Measurements from ENCODE around the gene ZMYND19. TPM values are rescaled to one million over a fixed set of nuclear protein-coding genes. Genes with fewer than 3 reads are reported as not detected.
"Not testable (repeated sequence)": the region's sequence is repeated elsewhere in the genome, so short reads cannot be mapped to it uniquely, and the experiment has no call there.

Gene ZMYND19
- total RNA-seq, 5 donors from 2014 or later (not counting 1 experiment from before 2014, with no cell fraction given): 18.7 to 42.0 (median 33.3) TPM

GRCh38 chr9:137570566-137570965 is 19.7 kb downstream of the ZMYND19 start:
- Histone ChIP-seq H3K36me3 (ENCODE audit: control insufficient read depth in 2 of 2, extremely low read depth in 1 of 2, insufficient read depth in 1 of 2, low read length in 1 of 2) (peaks cover 10 to 35% of the 10 kb centered on the region in 2 donors), H3K27me3 (replicated peaks in 1 of 2; ENCODE audit: control insufficient read depth in 2 of 2, extremely low read depth in 1 of 2, insufficient read depth in 2 of 2, low read length in 1 of 2) (no peaks in the 10 kb centered on the region), H3K4me1 (ENCODE audit: control insufficient read depth in 1 of 2, extremely low read depth in 1 of 2, insufficient read depth in 2 of 2, low read length in 2 of 2) (no peaks in the 10 kb centered on the region), H3K27ac (ENCODE audit: low read length) (no peak overlapping the region), H3K9me3 (no peaks in the 10 kb centered on the region), H3K4me3 (ENCODE audit: control insufficient read depth in 1 of 2, extremely low read depth in 1 of 2, low read length in 1 of 2) (no peak overlapping the region)
- H3K36me3 Mint-ChIP-seq: peaks cover 25% of the 10 kb centered on the region
- CTCF ChIA-PET: no interaction called here
- peak overlapping the region in 1 of 2 donors; percentile 58 for H3K27ac Mint-ChIP-seq
- DNase-seq (no peak), ATAC-seq (replicated peaks in 1 of 4) (no peak)
- H3K27me3 Mint-ChIP-seq: no peaks in the 10 kb centered on the region
- peaks cover 15 to 23% (median 16%) of the 10 kb centered on the region in 3 donors for H3K4me1 Mint-ChIP-seq
- POLR2A ChIA-PET: no interaction called here
- H3K4me3 Mint-ChIP-seq: no peak overlapping the region
- 96% methylated on average over 2 of the region's 3 CpGs for WGBS (ENCODE audit: insufficient coverage)
- H3K9me3 Mint-ChIP-seq: no peaks in the 10 kb centered on the region

DNA sequence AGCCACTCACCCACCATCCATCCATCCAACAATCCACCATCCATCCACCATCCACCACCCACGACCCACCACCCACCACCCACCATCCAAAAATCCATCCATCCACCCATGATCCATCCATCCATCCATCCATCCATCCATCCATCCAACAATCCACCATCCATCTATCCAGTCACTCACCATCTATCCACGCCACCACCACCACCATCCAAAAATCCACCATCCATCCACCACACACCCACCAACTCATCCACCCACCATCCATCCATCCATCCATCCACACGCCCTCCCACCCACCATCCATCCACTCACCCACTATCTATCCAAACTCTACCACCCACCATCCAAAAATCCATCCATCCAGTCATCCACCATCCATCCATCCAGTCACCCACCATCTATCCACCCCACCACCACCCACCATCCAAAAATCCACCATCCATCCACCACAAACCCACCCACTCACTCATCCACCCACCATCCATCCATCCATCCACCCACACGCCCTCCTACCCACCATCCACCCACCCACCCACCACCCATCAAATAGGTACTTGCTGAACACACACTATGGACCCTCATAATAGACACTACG is 20.6 kb downstream of the ZMYND19 start:
- no peak overlapping the region for H3K27ac ChIP-seq (ENCODE audit: low read length)
- 95% methylated on average over 4 of the region's 5 CpGs for WGBS (ENCODE audit: insufficient coverage)
- no peaks in the 10 kb centered on the region for H3K9me3 ChIP-seq
- CTCF ChIA-PET: no interaction called here
- no peaks in the 10 kb centered on the region for H3K4me1 ChIP-seq (ENCODE audit: control insufficient read depth in 1 of 2, extremely low read depth in 1 of 2, insufficient read depth in 2 of 2, low read length in 2 of 2)
- H3K27me3 Mint-ChIP-seq: no peaks in the 10 kb centered on the region
- H3K4me3 ChIP-seq (ENCODE audit: control insufficient read depth in 1 of 2, extremely low read depth in 1 of 2, low read length in 1 of 2): no peak overlapping the region
- peaks cover 7 to 15% (median 7%) of the 10 kb centered on the region in 3 donors for H3K4me1 Mint-ChIP-seq
- POLR2A ChIA-PET: no interaction called here
- peaks cover 17% of the 10 kb centered on the region for H3K36me3 Mint-ChIP-seq
- no peaks in the 10 kb centered on the region for H3K27me3 ChIP-seq (replicated peaks in 1 of 2; ENCODE audit: control insufficient read depth in 2 of 2, extremely low read depth in 1 of 2, insufficient read depth in 2 of 2, low read length in 1 of 2)
- no peak overlapping the region for H3K27ac Mint-ChIP-seq
- no peaks in the 10 kb centered on the region for H3K9me3 Mint-ChIP-seq
- H3K36me3 ChIP-seq (ENCODE audit: control insufficient read depth in 2 of 2, extremely low read depth in 1 of 2, insufficient read depth in 1 of 2, low read length in 1 of 2): peaks cover 10 to 35% of the 10 kb centered on the region in 2 donors
- no peak for ATAC-seq (replicated peaks in 1 of 4)
- no peak overlapping the region for H3K4me3 Mint-ChIP-seq
- no peak for DNase-seq

- CTCF ChIA-PET; ATAC-seq (replicated peaks in 1 of 4): not testable (repeated sequence)
Measured at GRCh38 chr9:137568445-137568844, 21.9 kb downstream of the ZMYND19 start.

DNA sequence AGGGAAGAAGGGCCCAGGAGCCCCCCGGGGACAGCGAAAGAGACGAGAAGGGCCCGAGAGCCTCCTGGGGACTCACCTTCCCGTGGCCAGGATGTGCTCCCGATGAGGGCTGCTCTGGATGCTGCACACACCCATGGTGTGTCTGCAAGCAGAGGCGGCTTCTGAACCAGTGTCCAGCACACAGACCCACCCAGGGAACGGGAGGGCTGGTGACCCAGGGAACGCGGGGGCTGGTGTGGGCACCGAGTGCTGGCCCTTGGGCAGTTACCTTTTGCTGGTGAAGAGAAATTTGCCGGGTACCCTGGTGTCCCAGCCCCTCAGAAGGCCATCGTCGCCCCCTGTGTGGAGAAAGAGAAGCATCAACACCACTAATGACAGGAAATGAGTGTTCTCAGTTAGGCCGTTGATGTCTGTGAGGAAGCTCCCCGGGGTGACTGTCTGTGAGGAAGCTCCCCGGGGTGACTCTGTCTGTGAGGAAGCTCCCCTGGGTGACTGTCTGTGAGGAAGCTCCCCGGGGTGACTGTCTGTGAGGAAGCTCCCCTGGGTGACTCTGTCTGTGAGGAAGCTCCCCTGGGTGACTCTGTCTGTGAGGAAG is 25.4 kb downstream of the ZMYND19 start:
- no peak for DNase-seq
- peaks cover 5 to 21% of the 10 kb centered on the region in 2 donors for H3K36me3 ChIP-seq (ENCODE audit: control insufficient read depth in 2 of 2, extremely low read depth in 1 of 2, insufficient read depth in 1 of 2, low read length in 1 of 2)
- H3K27ac ChIP-seq (ENCODE audit: low read length): no peak overlapping the region

More at GRCh38 chr9:137568445-137568844, 21.9 kb downstream of the ZMYND19 start:
- H3K4me3 ChIP-seq (ENCODE audit: control insufficient read depth in 1 of 2, extremely low read depth in 1 of 2, low read length in 1 of 2); DNase-seq; H3K4me3 Mint-ChIP-seq; H3K9me3 ChIP-seq; H3K27me3 Mint-ChIP-seq; H3K9me3 Mint-ChIP-seq; H3K27ac ChIP-seq (ENCODE audit: low read length); H3K4me1 ChIP-seq (ENCODE audit: control insufficient read depth in 1 of 2, extremely low read depth in 1 of 2, insufficient read depth in 2 of 2, low read length in 2 of 2); H3K27me3 ChIP-seq (replicated peaks in 1 of 2; ENCODE audit: control insufficient read depth in 2 of 2, extremely low read depth in 1 of 2, insufficient read depth in 2 of 2, low read length in 1 of 2); POLR2A ChIA-PET; H3K27ac Mint-ChIP-seq: not testable (repeated sequence)
- peaks cover 9 to 35% of the 10 kb centered on the region in 2 donors for H3K36me3 ChIP-seq (ENCODE audit: control insufficient read depth in 2 of 2, extremely low read depth in 1 of 2, insufficient read depth in 1 of 2, low read length in 1 of 2)
- 94% methylated on average over 4 of the region's 5 CpGs for WGBS (ENCODE audit: insufficient coverage)
- H3K36me3 Mint-ChIP-seq: peaks cover 28% of the 10 kb centered on the region
- H3K4me1 Mint-ChIP-seq: peaks cover 8 to 14% (median 9%) of the 10 kb centered on the region in 3 donors

GRCh38 chr9:137564134-137564533 is 26.2 kb downstream of the ZMYND19 start:
- POLR2A ChIA-PET: no interaction called here
- Mint-ChIP-seq H3K27ac (no peak overlapping the region), H3K4me1 (peaks cover 2 to 5% (median 2%) of the 10 kb centered on the region in 3 donors), H3K27me3 (no peaks in the 10 kb centered on the region), H3K9me3 (no peaks in the 10 kb centered on the region), H3K4me3 (no peak overlapping the region), H3K36me3 (peaks cover 31% of the 10 kb centered on the region)
- Histone ChIP-seq H3K4me3 (ENCODE audit: control insufficient read depth in 1 of 2, extremely low read depth in 1 of 2, low read length in 1 of 2) (no peak overlapping the region), H3K27ac (ENCODE audit: low read length) (no peak overlapping the region), H3K36me3 (ENCODE audit: control insufficient read depth in 2 of 2, extremely low read depth in 1 of 2, insufficient read depth in 1 of 2, low read length in 1 of 2) (peaks cover 5 to 21% of the 10 kb centered on the region in 2 donors), H3K27me3 (replicated peaks in 1 of 2; ENCODE audit: control insufficient read depth in 2 of 2, extremely low read depth in 1 of 2, insufficient read depth in 2 of 2, low read length in 1 of 2) (no peaks in the 10 kb centered on the region), H3K4me1 (ENCODE audit: control insufficient read depth in 1 of 2, extremely low read depth in 1 of 2, insufficient read depth in 2 of 2, low read length in 2 of 2) (no peaks in the 10 kb centered on the region), H3K9me3 (no peaks in the 10 kb centered on the region)
- WGBS (ENCODE audit: insufficient coverage): 96% methylated on average over 9 of the region's 10 CpGs
- DNase-seq (no peak), ATAC-seq (replicated peaks in 1 of 4) (no peak)
- CTCF ChIA-PET: no interaction called here

More for the DNA sequence above, 25.4 kb downstream of the ZMYND19 start:
- CTCF ChIA-PET: no interaction called here
- ATAC-seq (replicated peaks in 1 of 4): no peak
- peaks cover 25% of the 10 kb centered on the region for H3K36me3 Mint-ChIP-seq
- no peak overlapping the region for H3K4me3 Mint-ChIP-seq
- no peaks in the 10 kb centered on the region for H3K27me3 Mint-ChIP-seq
- H3K4me1 ChIP-seq (ENCODE audit: control insufficient read depth in 1 of 2, extremely low read depth in 1 of 2, insufficient read depth in 2 of 2, low read length in 2 of 2): no peaks in the 10 kb centered on the region
- H3K9me3 ChIP-seq: no peaks in the 10 kb centered on the region
- H3K27me3 ChIP-seq (replicated peaks in 1 of 2; ENCODE audit: control insufficient read depth in 2 of 2, extremely low read depth in 1 of 2, insufficient read depth in 2 of 2, low read length in 1 of 2): no peaks in the 10 kb centered on the region
- POLR2A ChIA-PET: no interaction called here
- peaks cover 2 to 5% (median 2%) of the 10 kb centered on the region in 3 donors for H3K4me1 Mint-ChIP-seq
- no peak overlapping the region for H3K4me3 ChIP-seq (ENCODE audit: control insufficient read depth in 1 of 2, extremely low read depth in 1 of 2, low read length in 1 of 2)
- H3K9me3 Mint-ChIP-seq: no peaks in the 10 kb centered on the region
- H3K27ac Mint-ChIP-seq: peak overlapping the region in 1 of 2 donors; percentile 39
- WGBS (ENCODE audit: insufficient coverage): 95% methylated on average over 10 of the region's 18 CpGs

DNA sequence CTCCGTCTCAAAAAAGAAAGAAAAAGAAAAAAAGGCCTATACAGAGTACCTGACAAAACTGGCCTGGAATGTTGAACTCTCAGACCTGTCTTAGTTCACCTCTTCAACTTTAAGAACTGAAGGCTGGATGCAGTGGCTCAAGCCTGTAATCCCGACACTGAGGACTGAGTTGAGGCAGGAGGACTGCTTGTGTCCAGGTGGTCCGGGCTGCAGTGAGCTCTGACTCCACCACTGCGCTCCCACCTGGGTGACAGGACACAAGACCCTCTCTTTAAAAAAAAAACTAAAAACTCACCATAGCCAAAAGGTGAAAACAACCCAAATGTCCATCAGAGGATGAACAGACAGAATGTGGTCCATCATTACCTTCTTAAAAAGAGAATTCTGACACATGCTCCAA is 32.2 kb downstream of the ZMYND19 start:
- H3K36me3 ChIP-seq (ENCODE audit: control insufficient read depth in 2 of 2, extremely low read depth in 1 of 2, insufficient read depth in 1 of 2, low read length in 1 of 2): peaks cover 12 to 32% of the 10 kb centered on the region in 2 donors
- Mint-ChIP-seq H3K4me3 (no peak overlapping the region), H3K4me1 (peaks cover 2 to 8% (median 3%) of the 10 kb centered on the region in 3 donors), H3K36me3 (peaks cover 35% of the 10 kb centered on the region), H3K27ac (no peak overlapping the region), H3K27me3 (no peaks in the 10 kb centered on the region), H3K9me3 (no peaks in the 10 kb centered on the region)
- ATAC-seq (replicated peaks in 1 of 4) (no peak), DNase-seq (no peak)
- H3K9me3 ChIP-seq: no peaks in the 10 kb centered on the region
- no peaks in the 10 kb centered on the region for H3K4me1 ChIP-seq (ENCODE audit: control insufficient read depth in 1 of 2, extremely low read depth in 1 of 2, insufficient read depth in 2 of 2, low read length in 2 of 2)
- CTCF ChIA-PET: no interaction called here
- no peak overlapping the region for H3K27ac ChIP-seq (ENCODE audit: low read length)
- POLR2A ChIA-PET: no interaction called here
- 100% methylated on average over 2 of the region's 4 CpGs for WGBS (ENCODE audit: insufficient coverage)
- no peaks in the 10 kb centered on the region for H3K27me3 ChIP-seq (replicated peaks in 1 of 2; ENCODE audit: control insufficient read depth in 2 of 2, extremely low read depth in 1 of 2, insufficient read depth in 2 of 2, low read length in 1 of 2)
- no peak overlapping the region for H3K4me3 ChIP-seq (ENCODE audit: control insufficient read depth in 1 of 2, extremely low read depth in 1 of 2, low read length in 1 of 2)

Measured in T-cell (primary cell).